ENCODE data around the gene PRKCD. TPM values are rescaled to one million over a fixed set of nuclear protein-coding genes. Genes with fewer than 3 reads are reported as not detected.

Gene PRKCD
- total RNA-seq, 1 experiment from 2014 or later, result 34.3 TPM

DNA sequence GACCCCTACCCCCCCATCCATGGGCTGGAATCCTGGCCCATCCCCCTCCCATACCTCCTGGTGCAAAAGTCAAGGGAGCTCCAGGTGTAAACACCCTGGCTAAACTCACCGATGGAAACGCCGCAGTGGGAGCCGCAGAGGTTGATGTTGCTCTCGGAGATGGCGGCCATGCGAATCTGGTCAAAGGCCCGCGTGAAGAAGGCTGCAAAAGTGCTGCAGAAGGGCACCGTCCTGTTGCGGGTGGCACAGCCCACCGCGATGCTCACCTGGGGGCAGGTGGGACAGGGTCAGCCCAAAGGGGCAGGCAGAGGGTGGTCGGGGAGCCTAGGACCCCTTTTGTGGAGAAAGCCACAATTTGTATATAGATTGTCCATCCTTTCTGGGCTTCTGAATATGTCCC is 68.2 kb downstream of the PRKCD start:
- no peaks in the 10 kb centered on the region for H3K4me1 ChIP-seq (replicated peaks; ENCODE audit: insufficient read depth)
- no peak overlapping the region for H3K4me2 ChIP-seq
- intact Hi-C loops (cut with micrococcal nuclease; ENCODE audit: unreplicated experiment), result no loop called here
- peaks cover 35% of the 10 kb centered on the region for H3K79me2 ChIP-seq (ENCODE audit: low read depth)
- H3F3A ChIP-seq (ENCODE audit: insufficient read depth, low read depth), result peaks cover 96% of the 10 kb centered on the region
- DNase-seq, result no peak
- no peaks in the 10 kb centered on the region for H3K9me2 ChIP-seq (ENCODE audit: insufficient read depth)
- no peak overlapping the region for H2AFZ ChIP-seq
- CTCF ChIA-PET, result no interaction called here
- TF ChIP-seq, protein P1, sequence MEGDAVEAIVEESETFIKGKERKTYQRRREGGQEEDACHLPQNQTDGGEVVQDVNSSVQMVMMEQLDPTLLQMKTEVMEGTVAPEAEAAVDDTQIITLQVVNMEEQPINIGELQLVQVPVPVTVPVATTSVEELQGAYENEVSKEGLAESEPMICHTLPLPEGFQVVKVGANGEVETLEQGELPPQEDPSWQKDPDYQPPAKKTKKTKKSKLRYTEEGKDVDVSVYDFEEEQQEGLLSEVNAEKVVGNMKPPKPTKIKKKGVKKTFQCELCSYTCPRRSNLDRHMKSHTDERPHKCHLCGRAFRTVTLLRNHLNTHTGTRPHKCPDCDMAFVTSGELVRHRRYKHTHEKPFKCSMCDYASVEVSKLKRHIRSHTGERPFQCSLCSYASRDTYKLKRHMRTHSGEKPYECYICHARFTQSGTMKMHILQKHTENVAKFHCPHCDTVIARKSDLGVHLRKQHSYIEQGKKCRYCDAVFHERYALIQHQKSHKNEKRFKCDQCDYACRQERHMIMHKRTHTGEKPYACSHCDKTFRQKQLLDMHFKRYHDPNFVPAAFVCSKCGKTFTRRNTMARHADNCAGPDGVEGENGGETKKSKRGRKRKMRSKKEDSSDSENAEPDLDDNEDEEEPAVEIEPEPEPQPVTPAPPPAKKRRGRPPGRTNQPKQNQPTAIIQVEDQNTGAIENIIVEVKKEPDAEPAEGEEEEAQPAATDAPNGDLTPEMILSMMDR (conservative IDR thresholded peaks at IDR 0.05), result no peak
- no peak for TF ChIP-seq EZH2 (IDR thresholded peaks at IDR 0.05; ENCODE audit: low read depth)
- H3K4me3 ChIP-seq, result no peak overlapping the region
- POLR2A ChIA-PET (ENCODE audit: unreplicated experiment), result no interaction called here
- peaks cover 63% of the 10 kb centered on the region for H3K36me3 ChIP-seq (ENCODE audit: low read depth)
- H3K27ac ChIP-seq, result no peak overlapping the region
- no peaks in the 10 kb centered on the region for H3K9me3 ChIP-seq (ENCODE audit: insufficient read depth, low read depth)
- BruUV-seq (replicated peaks), result no TSS peak
- H3K27me3 ChIP-seq (ENCODE audit: insufficient read depth, low read depth), result no peaks in the 10 kb centered on the region
- peaks cover 7% of the 10 kb centered on the region for H4K20me1 ChIP-seq (ENCODE audit: insufficient read depth)

DNA sequence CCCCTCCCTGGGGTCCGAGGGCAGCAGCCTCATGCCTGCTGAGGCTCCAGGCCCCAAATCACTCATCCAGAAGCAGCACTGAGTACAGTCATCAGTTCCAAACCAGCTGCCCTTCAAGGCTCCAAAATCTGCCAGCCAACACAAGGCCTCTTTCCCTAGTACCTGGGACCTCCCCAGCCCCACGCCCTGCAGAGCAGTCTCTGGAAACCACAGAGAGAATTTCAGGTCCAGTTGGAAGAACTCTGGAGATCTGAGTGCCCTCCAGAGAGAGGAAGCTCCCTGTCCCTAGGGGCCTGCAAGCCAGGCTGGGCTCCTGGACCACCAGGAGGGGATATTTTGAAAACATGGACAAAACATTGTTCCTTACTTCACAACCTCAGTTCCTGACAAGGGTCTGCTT is 68.6 kb downstream of the PRKCD start:
- POLR2A ChIA-PET (ENCODE audit: unreplicated experiment), result no interaction called here
- peaks cover 7% of the 10 kb centered on the region for H4K20me1 ChIP-seq (ENCODE audit: insufficient read depth)
- no peaks in the 10 kb centered on the region for H3K9me3 ChIP-seq (ENCODE audit: insufficient read depth, low read depth)
- TF ChIP-seq, protein P1 (conservative IDR thresholded peaks at IDR 0.05), result no peak
- no peak for TF ChIP-seq EZH2 (IDR thresholded peaks at IDR 0.05; ENCODE audit: low read depth)
- CTCF ChIA-PET, result no interaction called here
- DNase-seq, result no peak
- H2AFZ ChIP-seq, result no peak overlapping the region
- H3K4me1 ChIP-seq (replicated peaks; ENCODE audit: insufficient read depth), result no peaks in the 10 kb centered on the region
- H3K4me2 ChIP-seq, result no peak overlapping the region
- BruUV-seq (replicated peaks), result no TSS peak
- no peak overlapping the region for H3K27ac ChIP-seq
- intact Hi-C loops (cut with micrococcal nuclease; ENCODE audit: unreplicated experiment), result no loop called here
- peaks cover 66% of the 10 kb centered on the region for H3K36me3 ChIP-seq (ENCODE audit: low read depth)
- peaks cover 96% of the 10 kb centered on the region for H3F3A ChIP-seq (ENCODE audit: insufficient read depth, low read depth)
- no peaks in the 10 kb centered on the region for H3K27me3 ChIP-seq (ENCODE audit: insufficient read depth, low read depth)
- H3K4me3 ChIP-seq, result no peak overlapping the region
- H3K79me2 ChIP-seq (ENCODE audit: low read depth), result peaks cover 40% of the 10 kb centered on the region
- H3K9me2 ChIP-seq (ENCODE audit: insufficient read depth), result no peaks in the 10 kb centered on the region

DNA sequence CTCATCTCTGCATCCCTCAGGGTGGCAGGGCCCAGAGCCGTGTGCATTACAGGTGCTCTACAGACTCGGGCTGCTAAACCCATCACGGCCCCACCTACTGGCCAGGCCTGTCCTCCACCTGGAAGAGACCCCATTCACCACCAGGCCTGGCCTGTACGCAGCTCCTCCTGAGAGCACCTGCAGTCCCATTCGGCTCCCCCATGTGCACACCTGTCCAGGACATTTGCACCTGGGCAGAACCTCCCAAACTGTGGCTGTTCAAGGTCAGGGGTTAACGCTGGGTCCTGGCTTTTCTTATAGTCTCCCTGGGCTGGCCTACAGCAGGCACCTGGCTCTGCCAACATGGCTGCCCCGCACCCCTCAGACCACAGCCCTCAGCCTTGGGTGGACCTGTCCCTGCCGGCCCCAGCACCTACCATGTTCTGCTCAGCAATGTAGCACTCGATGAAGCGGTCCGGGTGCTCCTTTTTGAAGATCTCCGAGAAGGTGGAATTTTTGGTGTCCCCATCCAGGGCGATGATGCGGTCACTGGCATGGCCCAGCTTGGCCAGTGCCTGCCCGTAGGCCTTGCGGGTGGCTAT is 69.1 kb downstream of the PRKCD start:
- no peaks in the 10 kb centered on the region for H3K9me3 ChIP-seq (ENCODE audit: insufficient read depth, low read depth)
- peaks cover 2% of the 10 kb centered on the region for H4K20me1 ChIP-seq (ENCODE audit: insufficient read depth)
- no peaks in the 10 kb centered on the region for H3K9me2 ChIP-seq (ENCODE audit: insufficient read depth)
- ChIA-PET CTCF (no interaction called here), POLR2A (ENCODE audit: unreplicated experiment) (no interaction called here)
- peaks cover 43% of the 10 kb centered on the region for H3K79me2 ChIP-seq (ENCODE audit: low read depth)
- H3K4me1 ChIP-seq (replicated peaks; ENCODE audit: insufficient read depth), result no peaks in the 10 kb centered on the region
- no TSS peak for BruUV-seq (replicated peaks)
- TF ChIP-seq, protein P1 (conservative IDR thresholded peaks at IDR 0.05), result no peak; the same call in 1 of the 2 replicates
- TF ChIP-seq EZH2 (IDR thresholded peaks at IDR 0.05; ENCODE audit: low read depth), result no peak
- no peak for DNase-seq
- peaks cover 94% of the 10 kb centered on the region for H3F3A ChIP-seq (ENCODE audit: insufficient read depth, low read depth)
- intact Hi-C loops (cut with micrococcal nuclease; ENCODE audit: unreplicated experiment), result no loop called here
- no peak overlapping the region for H3K4me2 ChIP-seq
- H3K27ac ChIP-seq, result no peak overlapping the region
- H3K4me3 ChIP-seq, result no peak overlapping the region
- H2AFZ ChIP-seq, result no peak overlapping the region
- no peaks in the 10 kb centered on the region for H3K27me3 ChIP-seq (ENCODE audit: insufficient read depth, low read depth)
- peaks cover 67% of the 10 kb centered on the region for H3K36me3 ChIP-seq (ENCODE audit: low read depth)
